Measurements from ENCODE around the gene KLC3.

DNA sequence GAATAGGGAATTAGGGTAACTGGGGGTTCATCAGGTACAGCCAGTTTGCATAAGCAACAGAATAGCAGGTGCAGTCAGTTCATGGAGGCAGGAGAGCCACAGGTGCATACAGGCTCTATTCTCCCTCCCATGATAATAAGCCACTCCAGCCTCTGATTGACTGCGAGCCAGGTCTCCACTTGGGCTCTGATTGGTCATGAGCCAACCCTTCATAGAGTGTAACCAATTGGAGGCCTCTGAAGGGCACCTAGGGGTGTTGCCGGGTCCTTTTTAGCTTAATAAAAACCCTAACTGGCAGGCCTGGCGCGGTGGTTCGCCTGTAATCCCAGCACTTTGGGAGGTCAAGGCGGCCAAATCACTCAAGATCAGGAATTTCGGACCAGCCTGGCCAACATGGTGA lies 9.1 kb upstream of the KLC3 start:
- TF ChIP-seq POLR2A (IDR thresholded peaks at IDR 0.05; ENCODE audit: low read length) (no peak), GATA1 (IDR thresholded peaks at IDR 0.05; ENCODE audit: low read depth, low read length) (no peak)

Measured in erythroblast (primary cell).